ENCODE data around the gene HOXD13. TPM values are rescaled to one million over a fixed set of nuclear protein-coding genes. Genes with fewer than 3 reads are reported as not detected.

The HOXD13 gene
- total and polyA plus RNA-seq, 2 of the 8 experiments (the other 6 are each of a cell fraction or from before 2014, with no cell fraction given): not detected

DNA sequence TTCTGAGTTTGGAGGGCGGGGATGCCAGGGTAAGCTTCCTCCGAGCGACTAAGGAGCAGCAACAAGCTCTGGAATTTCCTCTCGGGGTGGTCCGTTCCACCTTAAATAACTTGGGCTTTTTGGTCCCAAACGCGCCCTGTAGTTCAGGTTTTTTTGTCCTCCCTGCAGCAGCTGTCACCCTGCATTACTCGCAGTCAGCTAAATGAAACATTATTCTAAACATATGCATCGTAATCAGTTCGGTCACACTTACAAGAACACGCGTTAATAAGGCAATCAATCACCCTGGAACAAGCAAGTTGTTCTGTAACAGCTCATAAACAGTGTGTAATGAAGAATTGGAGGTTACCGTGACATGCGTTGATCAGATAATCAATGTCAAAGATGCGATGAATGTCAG is 17.0 kb upstream of the HOXD13 start (continued):
- TF ChIP-seq, protein P1, sequence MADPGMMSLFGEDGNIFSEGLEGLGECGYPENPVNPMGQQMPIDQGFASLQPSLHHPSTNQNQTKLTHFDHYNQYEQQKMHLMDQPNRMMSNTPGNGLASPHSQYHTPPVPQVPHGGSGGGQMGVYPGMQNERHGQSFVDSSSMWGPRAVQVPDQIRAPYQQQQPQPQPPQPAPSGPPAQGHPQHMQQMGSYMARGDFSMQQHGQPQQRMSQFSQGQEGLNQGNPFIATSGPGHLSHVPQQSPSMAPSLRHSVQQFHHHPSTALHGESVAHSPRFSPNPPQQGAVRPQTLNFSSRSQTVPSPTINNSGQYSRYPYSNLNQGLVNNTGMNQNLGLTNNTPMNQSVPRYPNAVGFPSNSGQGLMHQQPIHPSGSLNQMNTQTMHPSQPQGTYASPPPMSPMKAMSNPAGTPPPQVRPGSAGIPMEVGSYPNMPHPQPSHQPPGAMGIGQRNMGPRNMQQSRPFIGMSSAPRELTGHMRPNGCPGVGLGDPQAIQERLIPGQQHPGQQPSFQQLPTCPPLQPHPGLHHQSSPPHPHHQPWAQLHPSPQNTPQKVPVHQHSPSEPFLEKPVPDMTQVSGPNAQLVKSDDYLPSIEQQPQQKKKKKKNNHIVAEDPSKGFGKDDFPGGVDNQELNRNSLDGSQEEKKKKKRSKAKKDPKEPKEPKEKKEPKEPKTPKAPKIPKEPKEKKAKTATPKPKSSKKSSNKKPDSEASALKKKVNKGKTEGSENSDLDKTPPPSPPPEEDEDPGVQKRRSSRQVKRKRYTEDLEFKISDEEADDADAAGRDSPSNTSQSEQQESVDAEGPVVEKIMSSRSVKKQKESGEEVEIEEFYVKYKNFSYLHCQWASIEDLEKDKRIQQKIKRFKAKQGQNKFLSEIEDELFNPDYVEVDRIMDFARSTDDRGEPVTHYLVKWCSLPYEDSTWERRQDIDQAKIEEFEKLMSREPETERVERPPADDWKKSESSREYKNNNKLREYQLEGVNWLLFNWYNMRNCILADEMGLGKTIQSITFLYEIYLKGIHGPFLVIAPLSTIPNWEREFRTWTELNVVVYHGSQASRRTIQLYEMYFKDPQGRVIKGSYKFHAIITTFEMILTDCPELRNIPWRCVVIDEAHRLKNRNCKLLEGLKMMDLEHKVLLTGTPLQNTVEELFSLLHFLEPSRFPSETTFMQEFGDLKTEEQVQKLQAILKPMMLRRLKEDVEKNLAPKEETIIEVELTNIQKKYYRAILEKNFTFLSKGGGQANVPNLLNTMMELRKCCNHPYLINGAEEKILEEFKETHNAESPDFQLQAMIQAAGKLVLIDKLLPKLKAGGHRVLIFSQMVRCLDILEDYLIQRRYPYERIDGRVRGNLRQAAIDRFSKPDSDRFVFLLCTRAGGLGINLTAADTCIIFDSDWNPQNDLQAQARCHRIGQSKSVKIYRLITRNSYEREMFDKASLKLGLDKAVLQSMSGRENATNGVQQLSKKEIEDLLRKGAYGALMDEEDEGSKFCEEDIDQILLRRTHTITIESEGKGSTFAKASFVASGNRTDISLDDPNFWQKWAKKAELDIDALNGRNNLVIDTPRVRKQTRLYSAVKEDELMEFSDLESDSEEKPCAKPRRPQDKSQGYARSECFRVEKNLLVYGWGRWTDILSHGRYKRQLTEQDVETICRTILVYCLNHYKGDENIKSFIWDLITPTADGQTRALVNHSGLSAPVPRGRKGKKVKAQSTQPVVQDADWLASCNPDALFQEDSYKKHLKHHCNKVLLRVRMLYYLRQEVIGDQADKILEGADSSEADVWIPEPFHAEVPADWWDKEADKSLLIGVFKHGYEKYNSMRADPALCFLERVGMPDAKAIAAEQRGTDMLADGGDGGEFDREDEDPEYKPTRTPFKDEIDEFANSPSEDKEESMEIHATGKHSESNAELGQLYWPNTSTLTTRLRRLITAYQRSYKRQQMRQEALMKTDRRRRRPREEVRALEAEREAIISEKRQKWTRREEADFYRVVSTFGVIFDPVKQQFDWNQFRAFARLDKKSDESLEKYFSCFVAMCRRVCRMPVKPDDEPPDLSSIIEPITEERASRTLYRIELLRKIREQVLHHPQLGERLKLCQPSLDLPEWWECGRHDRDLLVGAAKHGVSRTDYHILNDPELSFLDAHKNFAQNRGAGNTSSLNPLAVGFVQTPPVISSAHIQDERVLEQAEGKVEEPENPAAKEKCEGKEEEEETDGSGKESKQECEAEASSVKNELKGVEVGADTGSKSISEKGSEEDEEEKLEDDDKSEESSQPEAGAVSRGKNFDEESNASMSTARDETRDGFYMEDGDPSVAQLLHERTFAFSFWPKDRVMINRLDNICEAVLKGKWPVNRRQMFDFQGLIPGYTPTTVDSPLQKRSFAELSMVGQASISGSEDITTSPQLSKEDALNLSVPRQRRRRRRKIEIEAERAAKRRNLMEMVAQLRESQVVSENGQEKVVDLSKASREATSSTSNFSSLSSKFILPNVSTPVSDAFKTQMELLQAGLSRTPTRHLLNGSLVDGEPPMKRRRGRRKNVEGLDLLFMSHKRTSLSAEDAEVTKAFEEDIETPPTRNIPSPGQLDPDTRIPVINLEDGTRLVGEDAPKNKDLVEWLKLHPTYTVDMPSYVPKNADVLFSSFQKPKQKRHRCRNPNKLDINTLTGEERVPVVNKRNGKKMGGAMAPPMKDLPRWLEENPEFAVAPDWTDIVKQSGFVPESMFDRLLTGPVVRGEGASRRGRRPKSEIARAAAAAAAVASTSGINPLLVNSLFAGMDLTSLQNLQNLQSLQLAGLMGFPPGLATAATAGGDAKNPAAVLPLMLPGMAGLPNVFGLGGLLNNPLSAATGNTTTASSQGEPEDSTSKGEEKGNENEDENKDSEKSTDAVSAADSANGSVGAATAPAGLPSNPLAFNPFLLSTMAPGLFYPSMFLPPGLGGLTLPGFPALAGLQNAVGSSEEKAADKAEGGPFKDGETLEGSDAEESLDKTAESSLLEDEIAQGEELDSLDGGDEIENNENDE (IDR thresholded peaks at IDR 0.05; ENCODE audit: insufficient replicate concordance, low read length): no peak
- TF ChIP-seq KDM5A (IDR thresholded peaks at IDR 0.05; ENCODE audit: low read length) (no peak), ASH2L (IDR thresholded peaks at IDR 0.05; ENCODE audit: low read length) (no peak), PHF8 (conservative IDR thresholded peaks at IDR 0.05; ENCODE audit: low read depth, low read length) (no peak)

Data from H1 (cell line).